ENCODE data around the gene ZNF81. TPM values are rescaled to one million over a fixed set of nuclear protein-coding genes. Genes with fewer than 3 reads are reported as not detected.

Gene ZNF81
- total RNA-seq, 6 experiments from 2014 or later = 5.1 to 8.3 (median 6.2) TPM

DNA sequence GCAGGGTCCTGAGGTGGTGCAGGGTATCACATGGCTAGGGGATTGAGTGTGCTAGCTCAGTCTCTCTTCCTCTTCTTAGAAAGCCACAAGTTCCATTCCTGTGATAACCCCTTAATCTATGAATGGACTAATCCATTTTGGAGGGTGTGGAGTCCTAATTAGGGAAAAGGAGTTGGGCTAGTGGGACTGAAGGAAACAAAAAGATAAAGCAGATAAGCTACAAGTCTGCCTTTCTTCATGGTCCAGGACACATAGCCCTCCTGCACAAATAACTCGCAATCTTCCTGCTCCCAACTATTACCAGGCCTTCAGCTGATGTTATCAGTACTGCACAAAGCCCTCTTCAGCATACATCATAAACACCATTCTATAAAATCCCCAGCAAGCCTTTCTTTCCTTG is 44.2 kb downstream of the ZNF81 start:
- no peak overlapping the region for H3K27ac Mint-ChIP-seq
- no peak for DNase-seq
- H3K4me3 Mint-ChIP-seq = no peak overlapping the region
- no peaks in the 10 kb centered on the region; the same call in 1 of the 2 replicates for H3K4me1 Mint-ChIP-seq (ENCODE audit: low read depth)
- TF ChIP-seq, protein P1, sequence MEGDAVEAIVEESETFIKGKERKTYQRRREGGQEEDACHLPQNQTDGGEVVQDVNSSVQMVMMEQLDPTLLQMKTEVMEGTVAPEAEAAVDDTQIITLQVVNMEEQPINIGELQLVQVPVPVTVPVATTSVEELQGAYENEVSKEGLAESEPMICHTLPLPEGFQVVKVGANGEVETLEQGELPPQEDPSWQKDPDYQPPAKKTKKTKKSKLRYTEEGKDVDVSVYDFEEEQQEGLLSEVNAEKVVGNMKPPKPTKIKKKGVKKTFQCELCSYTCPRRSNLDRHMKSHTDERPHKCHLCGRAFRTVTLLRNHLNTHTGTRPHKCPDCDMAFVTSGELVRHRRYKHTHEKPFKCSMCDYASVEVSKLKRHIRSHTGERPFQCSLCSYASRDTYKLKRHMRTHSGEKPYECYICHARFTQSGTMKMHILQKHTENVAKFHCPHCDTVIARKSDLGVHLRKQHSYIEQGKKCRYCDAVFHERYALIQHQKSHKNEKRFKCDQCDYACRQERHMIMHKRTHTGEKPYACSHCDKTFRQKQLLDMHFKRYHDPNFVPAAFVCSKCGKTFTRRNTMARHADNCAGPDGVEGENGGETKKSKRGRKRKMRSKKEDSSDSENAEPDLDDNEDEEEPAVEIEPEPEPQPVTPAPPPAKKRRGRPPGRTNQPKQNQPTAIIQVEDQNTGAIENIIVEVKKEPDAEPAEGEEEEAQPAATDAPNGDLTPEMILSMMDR (IDR thresholded peaks at IDR 0.05) = no peak
- no peaks in the 10 kb centered on the region for H3K9me3 Mint-ChIP-seq
- peaks cover 18% of the 10 kb centered on the region; the same call in 1 of the 2 replicates for H3K36me3 Mint-ChIP-seq (ENCODE audit: low read depth)
- H3K27me3 Mint-ChIP-seq (ENCODE audit: insufficient read depth) = no peaks in the 10 kb centered on the region

DNA sequence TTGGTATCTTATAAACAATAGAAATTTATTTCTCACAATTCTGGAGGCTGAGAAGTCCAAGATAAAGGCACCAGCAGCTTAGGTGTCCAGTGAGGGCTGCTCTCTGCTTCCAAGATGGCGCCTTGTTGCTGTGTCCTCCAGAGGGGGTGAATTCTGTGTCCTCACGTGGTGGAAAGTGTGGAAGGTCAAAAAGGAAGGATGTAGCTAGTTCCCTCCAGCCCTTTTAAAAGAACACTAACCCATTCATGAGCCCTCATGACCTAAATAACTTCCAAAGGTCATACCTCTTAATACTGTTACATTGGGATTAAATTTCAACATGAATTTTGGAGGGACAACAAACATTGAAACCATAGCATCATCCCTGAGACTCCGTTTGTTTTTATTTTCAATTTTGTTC is 48.8 kb downstream of the ZNF81 start:
- no peak for DNase-seq
- TF ChIP-seq, protein P1 (IDR thresholded peaks at IDR 0.05) = no peak
- H3K27ac Mint-ChIP-seq = no peak overlapping the region
- H3K36me3 Mint-ChIP-seq (ENCODE audit: low read depth) = peaks cover 27% of the 10 kb centered on the region
- peaks cover 5% of the 10 kb centered on the region; the same call in 1 of the 2 replicates for H3K4me1 Mint-ChIP-seq (ENCODE audit: low read depth)
- H3K9me3 Mint-ChIP-seq = no peaks in the 10 kb centered on the region
- peaks cover 1% of the 10 kb centered on the region; the same call in 1 of the 2 replicates for H3K27me3 Mint-ChIP-seq (ENCODE audit: insufficient read depth)
- no peak overlapping the region for H3K4me3 Mint-ChIP-seq

DNA sequence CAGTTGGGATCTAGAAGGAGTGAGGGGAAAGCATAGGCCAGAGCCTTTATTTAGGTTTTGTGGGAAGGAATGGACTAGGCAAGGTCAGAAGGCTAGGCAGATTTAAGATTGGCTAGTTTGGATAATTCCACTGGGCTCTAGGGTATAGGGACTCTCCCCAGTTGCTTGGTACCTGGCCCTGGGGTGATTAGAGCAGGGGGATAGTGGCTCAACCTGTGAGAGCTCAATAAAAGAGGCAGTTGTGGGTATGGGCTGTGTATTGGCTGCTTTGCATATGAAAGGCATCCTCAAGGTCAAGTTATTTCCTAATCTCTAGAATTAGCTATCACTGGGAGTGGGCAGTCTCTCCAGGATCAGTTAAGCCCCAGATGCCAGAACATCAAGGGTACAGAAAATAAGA is 61.3 kb downstream of the ZNF81 start:
- Mint-ChIP-seq H3K27me3 (ENCODE audit: insufficient read depth) (no peaks in the 10 kb centered on the region; the same call in 1 of the 2 replicates), H3K27ac (no peak overlapping the region), H3K36me3 (ENCODE audit: low read depth) (peaks cover 22% of the 10 kb centered on the region), H3K4me1 (ENCODE audit: low read depth) (no peaks in the 10 kb centered on the region), H3K4me3 (no peak overlapping the region), H3K9me3 (no peaks in the 10 kb centered on the region)
- no peak for DNase-seq
- TF ChIP-seq, protein P1 (IDR thresholded peaks at IDR 0.05) = no peak

DNA sequence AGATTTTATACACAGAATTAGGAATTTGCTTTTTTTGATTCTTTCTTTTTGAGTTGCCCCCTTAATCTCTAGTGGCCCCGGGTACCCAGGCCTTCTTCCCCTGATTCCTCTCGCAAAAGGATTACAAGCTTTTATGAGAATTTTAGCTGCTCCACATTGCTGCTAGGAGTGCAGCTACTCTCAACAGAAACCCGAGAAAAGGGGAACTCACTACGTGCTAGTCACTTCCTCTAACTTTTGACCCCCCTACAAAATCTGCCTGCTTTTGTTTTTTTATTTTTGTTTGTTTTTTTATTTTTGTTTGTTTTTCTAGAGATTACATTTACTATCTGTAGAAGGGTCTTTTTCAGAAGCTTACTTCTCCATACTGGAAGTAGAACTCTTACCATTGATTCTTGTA is 64.1 kb downstream of the ZNF81 start:
- Mint-ChIP-seq H3K4me1 (ENCODE audit: low read depth) (no peaks in the 10 kb centered on the region), H3K27ac (no peak overlapping the region), H3K27me3 (ENCODE audit: insufficient read depth) (no peaks in the 10 kb centered on the region; the same call in 1 of the 2 replicates), H3K36me3 (ENCODE audit: low read depth) (peaks cover 9% of the 10 kb centered on the region), H3K4me3 (no peak overlapping the region), H3K9me3 (no peaks in the 10 kb centered on the region)
- TF ChIP-seq, protein P1 (IDR thresholded peaks at IDR 0.05) = no peak
- DNase-seq = no peak

DNA sequence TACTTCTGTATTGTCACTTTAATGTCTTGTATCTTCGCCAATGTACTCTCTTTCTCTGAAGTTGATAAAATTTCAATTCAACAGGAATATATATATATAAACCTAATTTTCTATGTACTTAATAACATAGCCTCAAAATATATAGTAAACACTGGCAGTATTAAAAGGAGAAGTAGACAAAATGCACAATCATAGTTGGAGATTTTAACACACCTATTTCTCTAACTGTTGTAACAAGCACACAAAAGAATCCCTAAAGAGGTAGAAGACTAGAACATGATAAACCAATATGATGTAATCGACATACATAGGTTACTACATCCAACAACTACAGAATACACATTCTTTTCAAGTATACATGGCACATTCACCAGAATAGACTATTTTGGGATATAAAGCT is 65.5 kb downstream of the ZNF81 start:
- TF ChIP-seq, protein P1 (IDR thresholded peaks at IDR 0.05) = no peak
- Mint-ChIP-seq H3K4me3 (no peak overlapping the region), H3K27ac (no peak overlapping the region), H3K36me3 (ENCODE audit: low read depth) (no peaks in the 10 kb centered on the region; the same call in 1 of the 2 replicates), H3K4me1 (ENCODE audit: low read depth) (no peaks in the 10 kb centered on the region), H3K27me3 (ENCODE audit: insufficient read depth) (no peaks in the 10 kb centered on the region), H3K9me3 (no peaks in the 10 kb centered on the region)
- DNase-seq = no peak
